ENCODE results near the gene BACE1-AS. TPM values are rescaled to one million over a fixed set of nuclear protein-coding genes. Genes with fewer than 3 reads are reported as not detected.
"Not testable (repeated sequence)": the region's sequence is repeated elsewhere in the genome, so short reads cannot be mapped to it uniquely, and the experiment has no call there.

Gene BACE1-AS
- total RNA-seq, 1 experiment from 2014 or later = 8.8 TPM

GRCh38 chr11:117255966-117256365, 35.2 kb upstream of the BACE1-AS start:
- BruUV-seq (replicated peaks) = no TSS peak
- Mint-ChIP-seq H3K36me3 (ENCODE audit: insufficient read depth, unreplicated experiment) (peaks cover 4% of the 10 kb centered on the region), H3K27me3 (ENCODE audit: unreplicated experiment) (no peaks in the 10 kb centered on the region), H3K4me1 (ENCODE audit: low read depth, unreplicated experiment) (no peaks in the 10 kb centered on the region), H3K4me3 (ENCODE audit: low read depth, unreplicated experiment) (no peak overlapping the region), H3K9me3 (ENCODE audit: low read depth, unreplicated experiment) (no peaks in the 10 kb centered on the region), H3K27ac (ENCODE audit: unreplicated experiment) (no peak overlapping the region)
- no peak for DNase-seq
- intact Hi-C loops (cut with micrococcal nuclease; ENCODE audit: unreplicated experiment) = no loop called here
- CTCF ChIA-PET = no interaction called here
- no peak for TF ChIP-seq CTCF (IDR thresholded peaks at IDR 0.05; ENCODE audit: unreplicated experiment)

- TF ChIP-seq CTCF (IDR thresholded peaks at IDR 0.05; ENCODE audit: unreplicated experiment) = no peak
- no peak overlapping the region for H3K4me3 Mint-ChIP-seq (ENCODE audit: low read depth, unreplicated experiment)
- peaks cover 4% of the 10 kb centered on the region for H3K36me3 Mint-ChIP-seq (ENCODE audit: insufficient read depth, unreplicated experiment)
- H3K9me3 Mint-ChIP-seq (ENCODE audit: low read depth, unreplicated experiment) = no peaks in the 10 kb centered on the region
- no peak for DNase-seq
- intact Hi-C loops (cut with micrococcal nuclease; ENCODE audit: unreplicated experiment) = no loop called here
- CTCF ChIA-PET = no interaction called here
- H3K4me1 Mint-ChIP-seq (ENCODE audit: low read depth, unreplicated experiment) = no peaks in the 10 kb centered on the region
- H3K27me3 Mint-ChIP-seq (ENCODE audit: unreplicated experiment) = no peaks in the 10 kb centered on the region
- H3K27ac Mint-ChIP-seq (ENCODE audit: unreplicated experiment) = no peak overlapping the region
- no TSS peak for BruUV-seq (replicated peaks)
Measured at GRCh38 chr11:117256573-117256972, 34.6 kb upstream of the BACE1-AS start.

GRCh38 chr11:117258576-117258975, 32.6 kb upstream of the BACE1-AS start:
- intact Hi-C loops (cut with micrococcal nuclease; ENCODE audit: unreplicated experiment) = no loop called here
- no peak overlapping the region for H3K4me3 Mint-ChIP-seq (ENCODE audit: low read depth, unreplicated experiment)
- no peak overlapping the region for H3K27ac Mint-ChIP-seq (ENCODE audit: unreplicated experiment)
- DNase-seq = no peak
- no peak for TF ChIP-seq CTCF (IDR thresholded peaks at IDR 0.05; ENCODE audit: unreplicated experiment)
- CTCF ChIA-PET = no interaction called here
- no peaks in the 10 kb centered on the region for H3K4me1 Mint-ChIP-seq (ENCODE audit: low read depth, unreplicated experiment)
- H3K9me3 Mint-ChIP-seq (ENCODE audit: low read depth, unreplicated experiment) = no peaks in the 10 kb centered on the region
- H3K27me3 Mint-ChIP-seq (ENCODE audit: unreplicated experiment) = no peaks in the 10 kb centered on the region
- BruUV-seq (replicated peaks) = no TSS peak
- H3K36me3 Mint-ChIP-seq (ENCODE audit: insufficient read depth, unreplicated experiment) = no peaks in the 10 kb centered on the region

GRCh38 chr11:117259417-117259816, 31.7 kb upstream of the BACE1-AS start:
- H3K36me3 Mint-ChIP-seq (ENCODE audit: insufficient read depth, unreplicated experiment) = no peaks in the 10 kb centered on the region
- H3K27me3 Mint-ChIP-seq (ENCODE audit: unreplicated experiment) = no peaks in the 10 kb centered on the region
- TF ChIP-seq CTCF (IDR thresholded peaks at IDR 0.05; ENCODE audit: unreplicated experiment) = no peak
- CTCF ChIA-PET = no interaction called here
- no peak overlapping the region for H3K4me3 Mint-ChIP-seq (ENCODE audit: low read depth, unreplicated experiment)
- no peak overlapping the region for H3K27ac Mint-ChIP-seq (ENCODE audit: unreplicated experiment)
- no peak for DNase-seq
- intact Hi-C loops (cut with micrococcal nuclease; ENCODE audit: unreplicated experiment) = no loop called here
- H3K4me1 Mint-ChIP-seq (ENCODE audit: low read depth, unreplicated experiment) = no peaks in the 10 kb centered on the region
- BruUV-seq (replicated peaks) = no TSS peak
- H3K9me3 Mint-ChIP-seq (ENCODE audit: low read depth, unreplicated experiment) = no peaks in the 10 kb centered on the region

GRCh38 chr11:117264624-117265323, 26.4 kb upstream of the BACE1-AS start:
- H3K9me3 Mint-ChIP-seq (ENCODE audit: low read depth, unreplicated experiment); H3K4me1 Mint-ChIP-seq (ENCODE audit: low read depth, unreplicated experiment); H3K27me3 Mint-ChIP-seq (ENCODE audit: unreplicated experiment); BruUV-seq (replicated peaks); DNase-seq; H3K4me3 Mint-ChIP-seq (ENCODE audit: low read depth, unreplicated experiment); intact Hi-C loops (cut with micrococcal nuclease; ENCODE audit: unreplicated experiment); H3K36me3 Mint-ChIP-seq (ENCODE audit: insufficient read depth, unreplicated experiment); H3K27ac Mint-ChIP-seq (ENCODE audit: unreplicated experiment): not testable (repeated sequence)
- CTCF ChIA-PET = interaction anchor here (0.6 kb wide), 1 partner anchor 226 kb away, joined by 3 read pairs; no protein-coding TSS in a partner anchor
